HL-60/S4 treated with retinoic acid at 250 ng/mL for 4 days and 3 days (cell line): Measurements from ENCODE around the gene HYAL4.

Source experiments
- in situ Hi-C: fragments of 300-500 bp; cut with MboI; formaldehyde crosslinking; loops from 2 replicates; pipeline ENCODE4 v1.7.0; 2022; ENCODE audit warnings: low sequenced_read_pairs

HYAL4 gene

GRCh38 chr7:123845823-123846216 is 851 bp downstream of the HYAL4 start:
- in situ Hi-C loops, result no loop called here

- in situ Hi-C loops, result no loop called here
These were observed 1.4 kb downstream of the HYAL4 start for GRCh38 chr7:123846217-123846891.

GRCh38 chr7:123847868-123848267 is 2.9 kb downstream of the HYAL4 start:
- in situ Hi-C loops, result no loop called here

- in situ Hi-C loops, result loop anchor here (25.0 kb wide), 1 partner anchor 163 kb away; no protein-coding TSS in a partner anchor
These were observed 4.9 kb downstream of the HYAL4 start for GRCh38 chr7:123849855-123850254.

GRCh38 chr7:123851404-123851803 is 6.4 kb downstream of the HYAL4 start:
- in situ Hi-C loops, result loop anchor here (25.0 kb wide), 1 partner anchor 164 kb away; no protein-coding TSS in a partner anchor

- in situ Hi-C loops, result loop anchor here (25.0 kb wide), 1 partner anchor 167 kb away; no protein-coding TSS in a partner anchor
These were observed 9.3 kb downstream of the HYAL4 start for GRCh38 chr7:123854291-123854690.

- in situ Hi-C loops, result loop anchor here (25.0 kb wide), 1 partner anchor 169 kb away; no protein-coding TSS in a partner anchor
These were observed 11.5 kb downstream of the HYAL4 start for GRCh38 chr7:123856428-123856827.

- in situ Hi-C loops, result loop anchor here (25.0 kb wide), 1 partner anchor 174 kb away; no protein-coding TSS in a partner anchor
These were observed 15.9 kb downstream of the HYAL4 start for GRCh38 chr7:123860848-123861247.

- in situ Hi-C loops, result loop anchor here (25.0 kb wide), 1 partner anchor 175 kb away; no protein-coding TSS in a partner anchor
These were observed 17.8 kb downstream of the HYAL4 start for GRCh38 chr7:123862775-123863174.

GRCh38 chr7:123863461-123863860 is 18.5 kb downstream of the HYAL4 start:
- in situ Hi-C loops, result loop anchor here (25.0 kb wide), 1 partner anchor 176 kb away; no protein-coding TSS in a partner anchor

- in situ Hi-C loops, result loop anchor here (25.0 kb wide), 1 partner anchor 177 kb away; no protein-coding TSS in a partner anchor
These were observed 19.0 kb downstream of the HYAL4 start for GRCh38 chr7:123864012-123864411.

- in situ Hi-C loops, result loop anchor here (25.0 kb wide), 1 partner anchor 177 kb away; no protein-coding TSS in a partner anchor
These were observed 19.5 kb downstream of the HYAL4 start for GRCh38 chr7:123864436-123864835.

GRCh38 chr7:123864966-123865365 is 20.0 kb downstream of the HYAL4 start:
- in situ Hi-C loops, result loop anchor here (25.0 kb wide), 1 partner anchor 178 kb away; no protein-coding TSS in a partner anchor

- in situ Hi-C loops, result loop anchor here (25.0 kb wide), 1 partner anchor 178 kb away; no protein-coding TSS in a partner anchor
These were observed 20.6 kb downstream of the HYAL4 start for GRCh38 chr7:123865517-123866117.

- in situ Hi-C loops, result loop anchor here (25.0 kb wide), 1 partner anchor 180 kb away; no protein-coding TSS in a partner anchor
These were observed 22.3 kb downstream of the HYAL4 start for GRCh38 chr7:123867225-123867624.

- in situ Hi-C loops, result loop anchor here (25.0 kb wide), 1 partner anchor 185 kb away; no protein-coding TSS in a partner anchor
These were observed 27.3 kb downstream of the HYAL4 start for GRCh38 chr7:123871998-123872867.

- in situ Hi-C loops, result loop anchor here (25.0 kb wide), 1 partner anchor 186 kb away; no protein-coding TSS in a partner anchor
These were observed 27.9 kb downstream of the HYAL4 start for GRCh38 chr7:123872908-123873307.

- in situ Hi-C loops, result no loop called here
These were observed 31.7 kb downstream of the HYAL4 start for GRCh38 chr7:123876557-123877256.

GRCh38 chr7:123879628-123880027 is 34.7 kb downstream of the HYAL4 start:
- in situ Hi-C loops, result no loop called here

GRCh38 chr7:123881300-123881699 is 36.3 kb downstream of the HYAL4 start:
- in situ Hi-C loops, result no loop called here
